T-helper 1 cell treated with Interleukin-12 subunit alpha and Interleukin-12 subunit beta and Interleukin-4 antibody, amounts not matched to agents 30 ng/mL and 1 ng/mL, for 36 hours (primary cell): ENCODE data around the gene XXYLT1. TPM values are rescaled to one million over a fixed set of nuclear protein-coding genes. Genes with fewer than 3 reads are reported as not detected.

Experiments used
- intact Hi-C: fragments of 100-400 bp; cut with micrococcal nuclease; formaldehyde crosslinking; loops from one replicate; pipeline ENCODE4 v1.15.1; 2024
- total RNA-seq: library from RNA; stranded (reverse); gene quantifications from 2 replicates; pipeline ENCODE4 v1.2.3, GENCODE V29; 2022

The XXYLT1 gene
- total RNA-seq, 1 donor from 2014 or later: 9.7 TPM

DNA sequence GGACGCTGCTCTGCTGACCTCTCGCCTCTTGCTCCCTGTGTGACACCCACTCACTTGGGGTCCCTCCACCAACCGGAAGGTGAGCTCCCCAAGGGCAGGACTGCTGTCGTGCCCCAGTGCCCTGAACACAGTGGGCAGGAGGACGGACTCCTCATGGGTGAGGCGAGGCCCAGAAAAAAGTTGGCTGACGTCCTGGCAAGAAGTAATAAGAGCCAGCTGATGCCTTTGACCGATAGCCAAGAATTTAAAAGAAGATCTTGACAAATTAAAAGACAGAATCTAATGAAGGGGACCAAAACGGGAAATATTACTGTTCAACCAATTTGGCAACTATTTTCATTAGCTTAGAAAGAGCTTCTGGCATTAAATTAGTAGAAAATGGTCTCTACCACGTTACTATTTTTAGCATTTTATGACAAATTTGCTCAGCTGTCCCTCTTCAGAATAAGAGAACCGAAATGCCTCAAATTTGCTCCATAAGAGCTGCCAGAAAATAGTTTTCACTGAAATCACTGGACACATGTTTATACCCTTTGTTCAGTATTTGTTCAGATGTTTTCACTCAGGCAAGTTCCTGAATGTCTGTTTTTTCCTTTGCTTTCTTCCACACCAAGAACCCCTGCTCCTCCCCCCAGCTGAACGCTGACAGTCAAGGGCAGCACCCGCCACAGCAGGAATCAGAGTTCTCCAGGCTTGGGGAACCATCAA lies 60.5 kb downstream of the XXYLT1 start:
- intact Hi-C loops: no loop called here

DNA sequence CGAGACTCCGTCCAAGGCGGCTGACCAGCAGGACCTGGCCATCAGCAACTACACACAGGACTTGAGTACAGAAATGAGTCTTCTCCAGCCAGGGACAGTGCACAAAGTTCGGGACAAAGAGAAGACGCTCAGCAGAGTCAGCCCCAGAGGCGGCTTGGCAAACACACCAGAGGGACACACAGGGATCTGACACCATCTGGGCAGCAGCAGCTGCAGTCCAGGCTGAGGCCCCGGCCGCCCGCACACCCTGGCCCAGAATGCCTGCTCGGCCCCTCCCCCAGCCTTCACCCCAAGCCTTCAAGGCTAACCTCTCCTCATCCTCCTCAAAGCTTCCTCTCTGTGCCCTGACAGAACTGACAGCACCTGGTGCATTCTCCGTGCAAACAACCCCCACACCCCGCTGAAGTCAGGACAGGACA lies 61.1 kb downstream of the XXYLT1 start:
- intact Hi-C loops: no loop called here

DNA sequence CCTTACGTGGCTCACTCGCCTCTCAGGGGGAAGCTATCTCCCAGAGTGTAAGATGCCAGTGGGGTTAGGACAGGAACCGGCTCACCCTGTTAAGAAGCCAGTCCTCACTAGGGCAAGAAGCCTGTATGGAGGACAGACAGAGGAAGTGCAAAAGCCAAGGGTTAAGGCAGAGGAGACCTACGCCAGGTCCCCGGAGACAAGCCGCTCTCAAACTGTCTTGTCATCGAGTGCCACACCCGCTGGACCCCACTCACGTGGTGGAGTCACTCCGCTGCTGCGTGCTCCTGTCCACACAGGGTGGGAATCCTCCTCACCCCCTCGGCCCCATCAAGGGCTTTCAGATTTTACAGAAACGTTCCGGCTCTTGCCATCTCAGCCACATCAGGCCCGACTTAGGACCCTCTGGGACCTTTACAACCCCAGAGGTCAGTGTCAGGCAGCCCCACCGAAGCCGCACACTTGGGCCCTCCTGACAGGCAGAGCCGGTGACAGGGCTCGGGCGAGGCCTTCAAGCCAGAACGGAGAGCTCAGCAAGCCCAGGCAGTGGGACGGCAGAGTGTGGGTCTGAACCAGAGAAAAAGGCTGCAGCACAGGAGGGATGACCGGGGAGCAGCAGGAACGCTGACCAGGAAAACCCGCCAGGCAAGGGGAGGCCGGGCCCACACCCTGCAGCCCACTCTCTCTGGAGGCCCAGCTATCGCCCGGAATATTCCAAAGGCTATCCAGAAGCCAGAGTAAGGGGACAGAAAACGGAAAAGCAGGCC lies 61.7 kb downstream of the XXYLT1 start:
- intact Hi-C loops: no loop called here

DNA sequence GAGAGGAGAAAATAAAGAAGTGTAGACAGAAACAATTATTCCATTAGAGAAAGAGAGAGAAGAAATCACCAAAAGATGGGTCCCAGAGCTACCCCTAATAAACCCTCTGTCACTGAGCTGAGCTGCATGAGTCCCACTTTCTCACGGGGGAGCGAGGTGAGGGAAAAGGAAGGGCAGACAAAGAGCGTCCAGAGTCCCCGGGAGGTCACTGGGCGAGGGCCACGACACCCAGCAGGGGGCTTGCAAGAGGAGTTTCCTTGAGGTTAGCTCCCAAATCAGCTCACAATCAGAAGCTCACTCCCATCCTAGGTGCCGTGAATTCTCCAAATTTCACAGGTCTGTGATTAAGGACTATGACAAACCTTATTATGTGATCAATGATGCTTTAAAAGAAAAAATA lies 62.3 kb downstream of the XXYLT1 start:
- intact Hi-C loops: no loop called here

DNA sequence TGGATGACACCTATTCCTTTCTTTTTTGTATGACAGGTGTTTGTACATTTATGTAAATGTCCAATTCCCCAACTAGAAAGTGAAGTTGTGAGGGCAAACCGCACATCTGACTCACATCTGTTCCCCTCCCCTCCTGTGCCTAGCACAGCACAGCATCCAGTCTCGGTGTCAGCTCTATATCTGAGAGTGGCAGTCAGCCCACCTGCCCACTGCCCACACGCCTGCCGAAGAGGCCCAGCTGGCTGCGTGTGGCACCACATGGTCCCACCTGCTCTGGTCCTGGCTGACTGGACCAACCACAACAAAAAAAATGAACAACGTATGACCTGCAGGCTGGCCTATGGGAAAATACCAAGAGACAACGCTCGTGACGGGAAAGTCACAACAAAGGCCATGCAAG lies 62.8 kb downstream of the XXYLT1 start:
- intact Hi-C loops: no loop called here

DNA sequence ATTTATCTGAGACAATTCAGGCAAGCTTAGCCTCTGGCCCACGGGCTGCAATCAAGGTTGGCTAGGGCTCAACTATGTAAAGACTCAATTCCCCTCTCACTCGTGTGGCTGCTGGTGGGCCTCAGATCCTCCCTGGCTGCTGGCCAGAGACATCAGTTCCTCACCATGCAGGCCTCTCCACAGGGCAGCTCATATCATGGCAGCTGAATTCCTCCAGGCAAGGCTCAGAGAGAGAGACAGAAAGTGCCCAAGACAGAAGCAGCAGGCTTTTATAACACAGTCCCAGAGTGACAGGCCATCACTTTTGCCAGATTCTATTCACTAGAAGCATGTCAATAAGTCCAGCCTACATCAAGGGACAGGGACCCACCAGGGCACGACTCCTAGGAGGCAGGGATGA lies 63.2 kb downstream of the XXYLT1 start:
- intact Hi-C loops: no loop called here

DNA sequence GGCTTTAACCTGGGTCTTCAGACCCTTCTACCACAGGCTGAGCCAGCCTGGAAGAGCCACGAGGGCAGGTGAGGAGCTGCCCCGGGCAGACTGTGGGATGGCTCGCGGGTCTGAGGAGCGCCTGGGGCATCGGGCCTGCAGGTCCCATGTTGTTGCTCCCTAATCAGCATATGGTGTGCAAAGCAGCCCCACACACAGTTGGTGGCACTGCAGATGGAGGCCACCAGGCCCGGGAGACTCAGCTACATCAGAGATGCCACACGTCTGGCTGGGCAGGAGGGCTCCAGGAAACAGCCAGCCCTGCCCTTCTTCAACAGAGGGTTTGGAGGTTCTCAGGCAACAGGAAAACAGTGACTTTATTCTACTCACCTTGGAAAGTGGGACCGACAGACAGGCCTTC lies 63.9 kb downstream of the XXYLT1 start:
- intact Hi-C loops: no loop called here

DNA sequence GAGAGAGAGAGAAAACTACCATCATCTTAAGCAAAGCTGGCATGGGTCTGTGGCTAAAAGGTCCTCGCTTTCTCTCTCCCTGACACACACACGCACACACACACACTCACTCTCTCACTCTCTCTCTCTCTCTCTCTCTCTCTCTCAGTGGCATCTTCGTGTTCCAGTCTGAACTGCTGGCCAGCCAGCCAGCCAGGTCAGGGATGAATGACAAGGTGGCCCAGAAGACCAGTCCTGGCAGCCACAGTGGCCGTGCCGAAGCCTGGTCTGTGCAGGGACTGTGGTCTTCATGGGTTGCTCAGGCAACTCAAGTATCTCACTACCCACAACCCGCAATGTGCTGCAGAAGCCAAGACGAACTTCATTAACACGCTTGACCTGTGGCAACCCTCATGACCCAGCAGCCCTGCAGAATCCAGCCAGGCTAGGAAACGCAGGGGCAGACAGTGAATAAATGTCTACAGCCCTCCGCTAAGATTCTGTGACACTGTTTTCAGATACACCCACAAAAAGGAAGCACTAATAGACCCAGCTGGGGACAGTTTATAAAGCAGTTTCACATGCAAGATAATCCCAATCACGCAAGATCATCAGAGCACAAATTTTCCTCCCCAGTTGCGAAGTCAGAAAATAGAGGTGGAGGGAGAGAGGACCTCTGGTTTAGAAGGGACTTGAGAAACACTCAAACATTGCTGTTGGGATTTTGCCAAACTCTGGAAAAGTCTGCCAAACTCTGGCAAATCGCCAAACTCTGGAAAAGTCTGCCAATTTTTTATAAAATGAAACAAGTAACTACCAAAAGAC lies 66.4 kb downstream of the XXYLT1 start:
- intact Hi-C loops: no loop called here

DNA sequence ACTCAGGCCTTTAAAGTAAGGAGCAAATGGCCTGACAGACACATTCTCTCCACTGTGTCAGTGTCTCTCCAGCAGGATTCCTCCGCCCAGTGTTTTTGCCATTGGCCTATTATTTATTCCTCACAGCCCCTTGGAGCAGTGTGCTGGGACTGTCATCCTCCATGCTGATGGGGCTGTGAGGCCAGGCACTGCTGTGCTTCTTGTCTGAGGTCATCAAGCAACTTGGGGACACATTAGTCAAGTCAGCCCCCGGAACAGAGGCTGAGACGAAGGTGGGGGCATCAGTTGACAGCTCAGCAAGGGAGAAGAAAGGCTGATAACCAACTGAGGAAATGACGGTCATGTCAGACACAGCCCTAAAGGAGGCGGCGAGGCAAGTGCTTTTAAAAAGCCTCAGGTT lies 67.4 kb downstream of the XXYLT1 start:
- intact Hi-C loops: no loop called here

DNA sequence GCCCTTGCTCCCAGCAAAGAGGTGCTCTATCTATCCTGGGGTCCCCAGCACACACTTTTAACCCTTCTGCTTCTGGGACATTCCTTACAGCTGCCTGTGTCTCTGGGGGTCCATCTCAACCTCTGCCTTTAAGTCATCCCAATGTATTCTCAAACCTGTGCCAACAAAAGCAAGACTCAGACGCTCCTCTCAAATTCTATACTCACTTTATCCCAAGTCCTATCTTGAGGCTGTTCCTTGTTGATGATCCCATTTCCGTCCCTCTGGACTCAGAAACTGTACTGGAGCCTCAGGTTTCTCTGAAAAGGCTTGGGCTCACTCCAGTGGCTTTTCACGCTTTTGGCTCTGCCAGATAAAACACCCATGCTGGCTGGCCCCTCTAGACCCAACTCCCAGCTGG lies 69.7 kb downstream of the XXYLT1 start:
- intact Hi-C loops: no loop called here

DNA sequence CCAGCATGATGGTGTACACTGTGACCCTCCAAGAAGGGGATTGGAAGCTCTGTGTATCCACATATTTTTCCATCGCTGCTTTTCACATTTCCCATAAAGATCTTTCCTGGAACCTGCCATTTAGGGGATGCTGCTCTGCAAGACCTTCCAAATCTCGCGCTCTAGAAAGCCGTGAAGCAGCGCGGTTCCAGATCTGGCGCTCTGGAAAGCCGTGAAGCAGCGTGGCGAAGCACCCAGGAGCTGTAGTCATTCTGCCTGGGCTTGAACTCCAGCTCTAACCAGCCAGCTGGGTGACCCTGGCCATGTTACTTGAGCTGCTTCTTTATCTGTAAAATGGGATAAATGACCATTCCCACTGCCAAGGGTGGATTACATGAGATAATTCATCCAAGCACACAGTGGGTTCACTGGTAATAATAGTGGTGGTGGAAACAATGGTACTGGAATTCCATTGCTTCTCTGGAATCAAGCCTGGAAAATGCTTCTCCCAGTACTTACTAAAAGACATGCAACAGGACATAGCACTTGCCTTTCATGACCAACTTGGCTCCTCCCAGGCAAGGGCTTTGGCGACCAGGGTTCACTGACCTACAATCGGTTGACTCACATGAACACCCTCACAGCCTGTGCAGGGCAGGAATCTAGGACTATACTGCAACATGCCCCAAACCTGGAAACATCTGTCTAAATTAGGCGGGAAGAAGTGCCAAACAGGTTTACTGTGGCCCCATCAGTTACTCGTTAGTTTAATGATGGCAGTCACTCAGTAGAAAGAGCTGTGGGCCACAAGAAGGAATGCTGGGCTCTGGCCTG lies 70.7 kb downstream of the XXYLT1 start:
- intact Hi-C loops: no loop called here

DNA sequence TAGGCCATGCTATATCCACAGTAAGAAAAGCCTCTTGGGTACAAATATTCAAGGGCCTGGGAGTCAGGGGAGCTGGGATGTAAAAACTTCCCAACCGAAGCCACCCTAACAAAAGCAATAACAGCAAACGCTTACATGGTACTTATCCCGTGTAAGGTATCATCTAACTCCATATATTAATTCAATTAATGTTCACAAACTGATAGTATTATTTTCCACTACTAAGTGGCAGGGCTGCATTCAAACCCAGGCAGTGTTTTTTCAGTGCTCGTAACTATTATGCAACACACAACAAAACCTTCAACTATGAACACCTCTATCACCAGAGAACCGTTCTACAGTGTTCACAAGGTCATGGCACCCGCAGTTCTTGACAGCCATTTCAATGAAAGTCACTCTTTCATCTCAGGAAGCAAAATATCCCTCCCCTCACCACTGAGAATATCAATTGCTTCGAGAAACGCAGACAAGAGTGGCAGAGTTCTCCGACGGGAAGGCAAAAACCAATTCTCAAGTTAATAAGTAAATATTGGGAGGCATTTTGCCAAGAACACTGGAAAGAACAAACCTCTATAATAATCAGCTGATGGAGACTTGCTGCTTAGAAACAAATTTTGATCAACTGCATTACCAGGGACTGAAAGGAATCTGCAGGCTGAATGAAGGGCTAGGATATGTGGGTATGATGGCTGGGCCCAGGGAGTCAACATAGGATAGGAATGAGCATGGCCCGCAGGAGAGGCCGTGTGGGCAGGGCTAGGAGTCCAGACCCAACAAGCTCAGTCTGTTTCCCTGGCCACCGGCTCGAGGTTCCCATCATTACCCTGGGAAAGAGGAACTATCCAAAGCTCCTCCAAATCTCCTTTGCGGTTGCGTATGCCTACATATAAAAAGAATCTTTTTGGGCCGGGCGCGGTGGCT lies 72.3 kb downstream of the XXYLT1 start:
- intact Hi-C loops: no loop called here

DNA sequence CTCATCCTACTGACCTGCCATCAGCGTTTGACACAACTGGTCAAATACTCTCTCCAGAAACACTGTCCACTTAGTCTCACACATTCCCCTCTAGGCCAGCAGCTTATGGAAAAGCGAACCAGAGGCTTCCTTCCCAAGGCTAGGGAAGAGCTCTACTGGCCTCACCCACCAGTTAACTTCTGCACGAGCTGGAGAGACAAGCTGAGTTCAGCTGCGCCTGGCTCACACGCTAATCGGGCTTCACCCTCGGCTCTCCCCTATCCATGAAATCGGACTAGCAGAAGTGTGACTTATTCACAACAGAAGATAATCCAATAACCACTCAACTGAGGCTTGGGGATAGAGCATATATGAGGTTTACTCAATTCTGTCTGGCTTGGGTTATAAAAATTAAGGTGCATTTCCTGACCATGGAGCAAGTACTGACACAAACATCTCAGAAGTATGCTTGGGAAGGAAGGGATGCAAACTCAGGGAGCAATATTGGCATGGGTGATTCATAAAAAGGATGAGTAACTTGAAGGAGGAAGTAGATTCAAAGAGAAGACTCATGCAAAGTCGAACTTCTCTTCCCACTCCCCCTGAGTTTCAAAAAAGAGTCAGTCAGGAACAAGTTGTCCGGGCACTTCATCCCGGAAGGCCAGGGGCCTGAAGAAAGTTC lies 73.1 kb downstream of the XXYLT1 start:
- intact Hi-C loops: no loop called here

DNA sequence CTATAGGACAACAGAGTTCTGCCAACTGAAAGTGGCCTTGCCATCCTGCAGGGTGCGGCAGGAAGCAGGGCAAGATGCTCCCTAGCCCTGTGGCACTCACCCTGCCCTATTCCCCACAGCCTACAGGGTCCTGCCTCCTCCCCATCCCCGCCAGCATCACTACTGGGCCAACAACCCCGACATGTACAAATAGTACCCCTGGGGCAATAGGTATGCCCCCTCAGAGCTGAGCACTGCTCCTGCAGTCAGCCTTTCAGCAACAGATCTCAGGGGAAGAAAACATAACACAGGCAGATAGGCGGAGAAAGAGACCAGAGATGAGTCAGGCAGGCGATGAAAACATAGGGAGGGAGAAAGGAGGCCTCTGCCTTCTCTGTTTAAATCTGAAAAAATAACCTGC lies 74.7 kb downstream of the XXYLT1 start:
- intact Hi-C loops: no loop called here

DNA sequence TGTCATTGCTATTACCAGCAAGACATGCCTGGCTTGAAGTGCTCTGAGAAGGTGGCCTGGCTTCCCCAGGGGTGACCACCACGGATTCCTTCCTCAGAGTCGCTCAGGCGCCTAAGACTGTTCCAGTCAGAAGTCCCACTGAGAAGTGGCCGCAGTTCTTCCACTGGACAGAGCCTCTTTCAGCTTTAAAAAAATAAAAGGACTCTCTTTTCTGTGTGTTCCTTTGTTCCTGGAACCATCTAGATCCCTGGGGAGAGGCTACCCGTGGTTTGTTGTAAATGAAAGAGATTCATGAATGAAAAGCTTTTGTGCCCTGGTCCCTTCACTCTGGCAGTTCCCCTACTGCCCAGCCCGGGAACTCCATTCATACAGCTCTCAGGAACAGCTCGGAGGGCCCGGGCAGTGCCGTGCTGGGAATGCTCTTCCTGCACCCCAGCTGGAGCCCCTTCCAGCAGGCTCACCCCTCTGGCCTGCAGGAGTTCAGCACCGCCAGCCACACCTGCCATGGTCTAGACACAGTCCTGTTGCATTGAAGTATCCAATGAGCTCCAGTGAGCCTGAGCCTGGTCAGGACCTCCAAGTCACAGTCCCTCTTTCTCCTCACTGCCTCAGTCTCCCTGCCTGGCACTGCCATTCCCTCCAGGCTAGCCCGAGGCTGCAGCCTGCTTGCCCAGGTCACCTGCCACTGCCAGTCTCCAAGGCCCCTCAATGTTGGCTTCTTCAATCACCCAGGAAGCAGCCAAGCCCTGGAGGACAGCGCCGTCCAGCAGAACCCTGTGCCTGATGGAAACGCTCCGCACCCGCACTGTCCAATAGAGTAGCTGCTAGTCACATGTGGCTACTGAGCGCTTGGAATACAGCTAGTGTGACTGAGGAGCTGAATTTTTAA lies 75.4 kb downstream of the XXYLT1 start:
- intact Hi-C loops: no loop called here

DNA sequence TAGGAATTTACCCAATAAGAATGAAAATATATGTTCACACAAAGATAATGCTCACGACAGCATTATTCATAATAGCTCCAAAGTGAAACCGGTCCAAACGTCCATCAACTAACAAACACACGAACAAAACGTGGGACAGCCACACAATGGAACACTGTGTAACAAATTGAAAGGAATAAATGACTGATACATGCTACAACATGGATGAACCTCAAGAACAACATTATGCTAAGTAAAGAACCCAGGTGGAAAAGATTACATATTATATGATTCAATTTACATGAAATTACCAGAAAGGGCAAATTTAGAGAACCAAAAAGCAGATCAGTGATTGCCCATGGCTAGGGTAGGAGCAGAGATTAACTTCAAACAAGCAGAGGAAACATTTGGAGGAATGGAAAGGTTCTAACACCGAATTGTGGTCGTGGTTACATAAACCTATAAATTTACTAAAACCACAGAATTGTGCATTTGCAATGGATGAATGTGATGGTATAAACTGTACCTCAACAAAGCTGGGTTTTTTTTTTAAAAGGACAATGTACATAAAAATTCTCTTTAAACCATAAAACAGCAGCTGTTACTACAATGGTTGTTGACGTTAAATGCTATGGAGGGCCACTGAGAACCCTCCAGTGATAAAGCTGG lies 76.3 kb downstream of the XXYLT1 start:
- intact Hi-C loops: no loop called here

DNA sequence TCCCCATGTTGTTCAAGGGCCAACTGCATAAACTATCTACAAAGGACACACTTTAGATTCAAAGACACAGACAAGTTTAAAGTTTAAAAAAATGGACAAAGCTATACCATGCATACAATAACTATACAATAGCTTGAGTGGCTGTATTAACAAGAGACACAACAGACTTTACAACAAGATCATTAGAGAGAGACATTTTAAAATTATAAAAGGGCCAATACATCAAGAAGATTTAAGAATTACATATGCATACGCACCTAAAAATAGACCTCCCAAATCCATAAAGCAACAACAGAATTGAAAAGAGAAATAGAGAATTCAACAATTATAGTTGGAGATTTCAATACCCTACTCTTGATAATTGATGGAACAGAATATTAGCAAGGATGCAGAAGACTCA lies 79.4 kb downstream of the XXYLT1 start:
- intact Hi-C loops: no loop called here

DNA sequence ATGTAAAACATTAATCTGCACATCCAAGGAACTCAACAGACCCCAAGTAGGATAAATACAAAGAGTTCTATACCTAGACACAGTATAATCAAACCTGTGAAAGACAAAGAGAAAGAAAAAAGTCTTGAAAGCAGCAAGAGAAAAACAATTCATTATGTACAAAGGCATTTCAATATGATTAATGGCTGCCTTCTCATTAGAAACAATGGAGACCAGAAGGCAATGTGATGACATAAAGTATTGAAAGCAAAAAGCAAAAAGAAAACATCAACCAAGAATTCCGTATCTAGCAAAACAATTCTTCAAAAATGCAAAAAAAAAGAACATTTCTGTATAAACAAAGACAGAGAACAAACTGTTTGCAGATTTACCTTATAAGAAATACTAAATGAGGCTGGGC lies 81.1 kb downstream of the XXYLT1 start:
- intact Hi-C loops: no loop called here
